ENCODE results near the gene ITGA2.

- no peak for TF ChIP-seq POLR2A (IDR thresholded peaks at IDR 0.05)
- TF ChIP-seq, protein P1, sequence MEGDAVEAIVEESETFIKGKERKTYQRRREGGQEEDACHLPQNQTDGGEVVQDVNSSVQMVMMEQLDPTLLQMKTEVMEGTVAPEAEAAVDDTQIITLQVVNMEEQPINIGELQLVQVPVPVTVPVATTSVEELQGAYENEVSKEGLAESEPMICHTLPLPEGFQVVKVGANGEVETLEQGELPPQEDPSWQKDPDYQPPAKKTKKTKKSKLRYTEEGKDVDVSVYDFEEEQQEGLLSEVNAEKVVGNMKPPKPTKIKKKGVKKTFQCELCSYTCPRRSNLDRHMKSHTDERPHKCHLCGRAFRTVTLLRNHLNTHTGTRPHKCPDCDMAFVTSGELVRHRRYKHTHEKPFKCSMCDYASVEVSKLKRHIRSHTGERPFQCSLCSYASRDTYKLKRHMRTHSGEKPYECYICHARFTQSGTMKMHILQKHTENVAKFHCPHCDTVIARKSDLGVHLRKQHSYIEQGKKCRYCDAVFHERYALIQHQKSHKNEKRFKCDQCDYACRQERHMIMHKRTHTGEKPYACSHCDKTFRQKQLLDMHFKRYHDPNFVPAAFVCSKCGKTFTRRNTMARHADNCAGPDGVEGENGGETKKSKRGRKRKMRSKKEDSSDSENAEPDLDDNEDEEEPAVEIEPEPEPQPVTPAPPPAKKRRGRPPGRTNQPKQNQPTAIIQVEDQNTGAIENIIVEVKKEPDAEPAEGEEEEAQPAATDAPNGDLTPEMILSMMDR (IDR thresholded peaks at IDR 0.05) = no peak
Measured at GRCh38 chr5:53071738-53072137, 82.6 kb downstream of the ITGA2 start.
